Skeletal muscle tissue (tissue), 4 donors: ENCODE measurements around the gene VPS8. TPM values are rescaled to one million over a fixed set of nuclear protein-coding genes. Genes with fewer than 3 reads are reported as not detected.
"Not testable (repeated sequence)": the region's sequence is repeated elsewhere in the genome, so short reads cannot be mapped to it uniquely, and the experiment has no call there.

ENCODE experiments used
- H3K27ac ChIP-seq: one replicate; pipeline ENCODE4 v1.7.0; 2013; ENCODE audit warnings: mild to moderate bottlenecking, low read depth, low read length, inconsistent platforms
- H3K27me3 ChIP-seq, 3 donors: one replicate each; pipeline ENCODE4 v1.7.0; 2013; ENCODE audit warnings: low read length in 3 of 3; ENCODE audit not compliant: control insufficient read depth in 3 of 3, insufficient read depth in 3 of 3
- H3K36me3 ChIP-seq, 3 donors: one replicate each; pipeline ENCODE4 v1.7.0; 2013; ENCODE audit warnings: low read length in 3 of 3; ENCODE audit not compliant: control insufficient read depth in 3 of 3, insufficient read depth in 3 of 3
- H3K4me1 ChIP-seq, 3 donors: one replicate each; pipeline ENCODE4 v1.7.0; 2013; ENCODE audit warnings: low read length in 3 of 3, mild to moderate bottlenecking in 3 of 3; ENCODE audit not compliant: control insufficient read depth in 3 of 3, insufficient read depth in 3 of 3
- H3K4me3 ChIP-seq, 3 donors: one replicate each; pipeline ENCODE4 v1.7.0; 2013; ENCODE audit warnings: low read length in 3 of 3
- H3K9ac ChIP-seq, 3 donors: one replicate each; pipeline ENCODE4 v1.7.0; 2013; ENCODE audit warnings: low read length in 3 of 3, mild to moderate bottlenecking in 3 of 3, moderate library complexity in 2 of 3, low read depth in 1 of 3
- H3K9me3 ChIP-seq, 3 donors: one replicate each; pipeline ENCODE4 v1.7.0; 2013; ENCODE audit warnings: low read length in 3 of 3; ENCODE audit not compliant: control insufficient read depth in 3 of 3
- total RNA-seq: library from RNA; depleted of rRNA; stranded (reverse); fragments of >200 nt; gene quantifications from one replicate; pipeline ENCODE4 v1.2.3, GENCODE V29; 2014
- donor health status: Osteomylitis.

The VPS8 gene
- total RNA-seq, 1 donor from 2014 or later: 316 TPM

DNA sequence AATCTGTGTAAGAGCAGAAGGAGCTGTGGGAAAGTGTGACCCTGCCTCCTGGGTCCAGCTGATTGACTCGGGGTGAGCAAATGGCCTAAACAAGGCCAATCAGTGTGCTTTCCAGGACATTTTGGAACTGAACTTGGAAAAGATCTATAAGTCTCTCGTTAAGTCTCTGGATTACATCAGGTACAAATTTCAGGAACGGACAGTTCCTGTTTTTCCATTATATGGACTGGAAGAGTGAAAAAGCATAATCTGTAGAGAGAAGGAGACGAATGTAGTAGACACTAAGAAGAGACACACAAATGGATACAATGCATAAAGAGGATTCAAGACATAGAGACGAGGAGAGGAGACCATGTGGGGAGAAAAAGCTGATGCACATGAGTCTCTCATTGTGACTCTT lies 173.6 kb downstream of the VPS8 start:
- Histone ChIP-seq H3K4me3 (no peak overlapping the region), H3K27me3 (no peaks in the 10 kb centered on the region), H3K9me3 (no peaks in the 10 kb centered on the region), H3K9ac (no peak overlapping the region), H3K36me3 (peaks cover 3 to 16% (median 15%) of the 10 kb centered on the region in 3 donors), H3K4me1 (peaks cover 3 to 5% (median 4%) of the 10 kb centered on the region in 3 donors), H3K27ac (no peak overlapping the region)

DNA sequence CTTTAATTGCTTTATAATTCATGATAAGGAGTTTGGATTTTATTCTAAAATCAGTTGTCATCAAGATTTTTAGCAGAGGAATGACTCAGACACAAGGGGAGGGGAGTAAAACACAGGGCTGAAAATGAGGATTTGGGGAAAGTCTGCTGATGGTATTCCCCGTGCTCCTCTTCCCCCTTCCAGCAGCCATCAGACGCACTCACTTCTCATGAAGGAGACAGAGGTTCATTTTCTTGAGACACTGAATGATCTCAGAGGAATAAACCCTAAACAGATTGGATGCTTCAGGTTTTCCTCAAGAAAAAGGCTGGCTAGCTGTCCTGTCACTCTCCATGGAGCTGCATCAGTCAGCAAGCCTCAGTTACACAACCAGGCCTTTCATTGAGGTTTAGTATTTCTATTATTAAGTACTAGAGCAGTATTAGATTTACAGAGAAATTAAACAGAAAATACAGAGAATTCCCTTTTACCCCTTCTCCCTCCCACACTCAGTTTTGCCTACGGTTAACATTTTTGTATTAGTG lies 174.5 kb downstream of the VPS8 start:
- Histone ChIP-seq H3K4me1 (no peaks in the 10 kb centered on the region), H3K36me3 (peaks cover 3 to 16% (median 15%) of the 10 kb centered on the region in 3 donors), H3K9ac (no peak overlapping the region), H3K27ac (no peak overlapping the region), H3K9me3 (no peaks in the 10 kb centered on the region), H3K27me3 (no peaks in the 10 kb centered on the region), H3K4me3 (no peak overlapping the region)

DNA sequence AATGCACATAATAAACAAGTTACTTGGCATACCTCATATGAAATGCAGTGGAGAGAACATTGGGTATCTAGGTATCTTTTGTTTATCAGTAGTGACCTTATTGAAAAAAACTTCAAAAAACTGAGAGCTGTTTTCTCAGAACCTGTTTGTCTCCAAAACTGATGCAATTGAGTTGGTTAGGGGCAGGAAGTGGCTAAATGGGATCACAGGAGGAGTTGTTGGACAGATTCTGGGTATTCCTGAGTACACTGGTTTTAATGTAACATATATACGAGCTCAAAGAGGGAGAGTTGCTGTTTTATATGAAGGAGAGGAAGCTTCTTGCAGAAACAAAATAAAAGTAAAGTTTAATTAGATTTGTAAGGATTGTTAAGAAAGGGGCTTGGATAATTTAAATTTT lies 181.4 kb downstream of the VPS8 start:
- H3K36me3 ChIP-seq: peaks cover 17 to 33% (median 27%) of the 10 kb centered on the region in 3 donors
- no peak overlapping the region for H3K9ac ChIP-seq
- H3K4me3 ChIP-seq: no peak overlapping the region
- H3K4me1 ChIP-seq: no peaks in the 10 kb centered on the region
- H3K27ac ChIP-seq: no peak overlapping the region
- H3K9me3 ChIP-seq: no peaks in the 10 kb centered on the region
- H3K27me3 ChIP-seq: no peaks in the 10 kb centered on the region

DNA sequence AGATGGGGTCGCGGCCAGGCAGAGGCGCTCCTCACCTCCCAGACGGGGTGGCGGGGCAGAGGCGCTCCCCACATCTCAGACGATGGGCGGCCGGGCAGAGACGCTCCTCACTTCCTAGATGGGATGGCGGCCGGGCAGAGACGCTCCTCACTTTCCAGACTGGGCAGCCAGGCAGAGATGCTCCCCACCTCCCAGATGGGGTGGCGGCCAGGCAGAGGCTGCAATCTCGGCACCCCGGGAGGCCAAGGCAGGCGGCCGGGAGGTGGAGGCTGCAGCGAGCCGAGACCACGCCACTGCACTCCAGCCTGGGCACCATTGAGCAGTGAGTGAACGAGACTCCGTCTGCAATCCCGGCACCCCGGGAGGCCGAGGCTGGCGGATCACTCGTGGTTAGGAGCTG lies 191.9 kb downstream of the VPS8 start:
- H3K9ac ChIP-seq, H3K4me1 ChIP-seq, H3K9me3 ChIP-seq, H3K4me3 ChIP-seq, H3K27me3 ChIP-seq, H3K27ac ChIP-seq: not testable (repeated sequence)
- H3K36me3 ChIP-seq: peaks cover 11 to 31% (median 26%) of the 10 kb centered on the region in 3 donors

DNA sequence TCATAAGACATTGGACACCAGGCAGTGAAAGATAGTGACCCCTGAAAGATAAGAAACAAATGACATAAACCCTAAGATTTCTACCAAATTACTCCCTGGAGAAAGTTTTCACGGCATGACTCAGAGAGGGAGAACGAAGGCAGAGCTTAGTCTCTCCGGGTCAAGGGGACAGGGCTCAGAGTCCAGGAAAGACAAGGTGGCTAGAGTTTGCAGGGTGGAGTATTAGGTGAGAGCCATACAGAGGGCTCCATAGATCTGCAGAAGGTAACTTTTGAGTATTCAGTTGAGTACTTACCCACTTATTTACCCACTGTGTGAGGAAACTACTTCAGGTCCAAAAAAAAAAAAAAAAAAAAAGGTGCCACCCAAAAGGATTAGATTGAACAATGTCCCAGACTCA lies 197.7 kb downstream of the VPS8 start:
- Histone ChIP-seq H3K36me3 (peaks cover 0 to 3% (median 0%) of the 10 kb centered on the region in 3 donors), H3K27ac (no peak overlapping the region), H3K9ac (no peak overlapping the region), H3K4me3 (no peak overlapping the region), H3K27me3 (no peaks in the 10 kb centered on the region), H3K4me1 (no peaks in the 10 kb centered on the region), H3K9me3 (peaks cover 0 to 4% (median 0%) of the 10 kb centered on the region in 3 donors)

DNA sequence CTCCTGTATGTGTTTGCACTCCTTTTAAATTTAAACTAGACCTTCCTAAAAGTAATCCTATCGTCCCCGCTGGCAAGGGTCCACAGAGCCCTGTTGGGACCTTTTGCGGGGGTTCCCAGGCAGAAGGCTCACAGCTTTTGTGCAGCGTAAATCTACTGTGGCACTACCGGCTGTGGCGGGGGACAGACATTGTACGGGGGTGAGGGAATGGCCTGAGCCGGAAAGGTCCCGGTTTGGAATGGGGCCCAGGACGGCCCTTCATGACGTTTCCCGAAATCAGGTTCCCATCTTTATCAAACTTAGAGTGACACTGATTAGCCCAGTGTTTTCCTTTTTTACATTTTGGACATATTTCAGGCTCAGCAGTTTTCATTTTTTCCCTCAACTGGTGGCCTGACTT lies 205.6 kb downstream of the VPS8 start:
- H3K9me3 ChIP-seq, H3K4me1 ChIP-seq, H3K27ac ChIP-seq, H3K36me3 ChIP-seq, H3K4me3 ChIP-seq, H3K27me3 ChIP-seq, H3K9ac ChIP-seq: not testable (repeated sequence)

DNA sequence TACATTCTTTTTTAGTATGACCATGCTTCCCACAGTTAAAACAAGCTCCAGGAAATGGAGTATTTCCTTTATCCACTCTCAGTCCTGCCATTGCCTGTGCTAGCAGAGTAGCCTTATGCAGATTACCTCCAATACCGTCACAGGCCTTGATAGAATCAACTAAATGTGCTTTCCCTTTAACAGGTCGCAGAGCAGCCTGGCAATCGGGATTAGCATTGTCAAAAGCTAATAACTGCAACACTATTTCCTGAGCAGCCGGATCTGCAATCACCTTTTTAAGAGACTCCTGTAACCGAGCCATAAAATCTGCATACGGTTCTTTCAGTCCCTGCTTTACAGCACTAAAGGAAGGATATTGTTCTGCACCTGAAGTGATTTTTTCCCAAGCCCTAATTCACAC lies 206.0 kb downstream of the VPS8 start:
- not testable (repeated sequence) for H3K4me1 ChIP-seq, H3K4me3 ChIP-seq, H3K9me3 ChIP-seq, H3K36me3 ChIP-seq, H3K27ac ChIP-seq, H3K27me3 ChIP-seq, H3K9ac ChIP-seq

DNA sequence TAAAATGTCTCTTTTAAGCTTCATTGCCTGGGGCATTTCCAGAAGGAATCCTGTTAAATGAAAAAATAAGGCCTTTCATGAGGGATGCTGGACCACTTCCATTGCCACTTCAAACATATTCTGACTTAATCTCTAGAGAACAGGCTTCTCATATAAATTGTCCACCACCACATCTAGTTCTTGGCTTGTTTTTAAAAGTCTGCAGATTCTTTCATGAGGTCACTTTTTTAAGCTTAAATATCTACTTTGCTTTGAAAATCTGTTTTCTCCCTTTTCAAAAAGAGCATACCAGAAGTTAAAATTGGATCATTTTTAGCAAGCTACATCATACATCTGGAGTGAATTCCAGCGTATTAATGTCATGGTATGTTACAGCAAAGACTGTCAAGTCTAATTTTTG lies 209.3 kb downstream of the VPS8 start:
- no peak overlapping the region for H3K9ac ChIP-seq
- no peak overlapping the region for H3K4me3 ChIP-seq
- no peak overlapping the region for H3K27ac ChIP-seq
- no peaks in the 10 kb centered on the region for H3K9me3 ChIP-seq
- H3K36me3 ChIP-seq: peaks cover 0 to 12% (median 0%) of the 10 kb centered on the region in 3 donors
- H3K27me3 ChIP-seq: no peaks in the 10 kb centered on the region
- H3K4me1 ChIP-seq: peaks cover 0 to 3% (median 0%) of the 10 kb centered on the region in 3 donors

DNA sequence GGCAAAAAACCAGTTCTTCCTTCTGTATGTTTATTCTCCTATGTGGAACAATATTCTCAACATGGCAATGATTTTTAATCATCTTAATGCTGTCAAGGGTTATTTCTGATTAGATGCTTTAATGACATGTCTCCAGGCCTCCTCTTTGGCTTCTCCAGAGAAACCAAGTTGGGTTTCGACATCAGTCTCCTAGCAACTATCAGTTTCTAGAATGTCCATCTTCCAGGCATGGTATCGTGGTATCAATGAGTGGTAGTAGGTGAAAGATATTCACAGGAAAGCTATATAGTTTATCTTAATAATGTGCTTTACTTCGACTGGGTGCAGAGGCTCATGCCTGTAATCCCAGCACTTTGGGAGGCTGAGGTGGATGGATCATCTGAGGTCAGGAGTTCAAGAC lies 212.4 kb downstream of the VPS8 start:
- Histone ChIP-seq H3K9ac (no peak overlapping the region), H3K4me1 (peaks cover 0 to 3% (median 0%) of the 10 kb centered on the region in 3 donors), H3K9me3 (no peaks in the 10 kb centered on the region), H3K27me3 (no peaks in the 10 kb centered on the region), H3K36me3 (peaks cover 0 to 22% (median 7%) of the 10 kb centered on the region in 3 donors), H3K4me3 (no peak overlapping the region), H3K27ac (no peak overlapping the region)

DNA sequence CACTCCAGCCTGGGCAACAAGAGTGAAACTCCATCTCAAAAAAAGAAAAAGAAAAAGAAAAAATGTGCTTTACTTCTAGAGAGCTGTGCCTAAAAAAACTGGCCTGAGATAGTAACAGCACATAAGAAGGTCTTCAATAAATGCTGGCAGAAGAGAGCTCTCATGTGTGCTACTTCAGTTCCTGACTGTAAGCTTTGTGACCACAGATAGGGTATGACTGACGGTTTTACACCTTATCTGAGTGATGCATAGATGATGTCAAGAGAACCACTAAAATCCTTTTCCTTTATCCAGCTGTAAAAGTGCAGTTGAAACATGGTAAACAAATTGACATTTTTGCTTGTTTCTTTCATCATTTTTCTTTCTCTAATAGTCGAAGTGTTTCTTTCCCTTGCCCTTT lies 213.0 kb downstream of the VPS8 start:
- Histone ChIP-seq H3K4me3 (no peak overlapping the region), H3K36me3 (peaks cover 0 to 24% (median 7%) of the 10 kb centered on the region in 3 donors), H3K9ac (no peak overlapping the region), H3K9me3 (no peaks in the 10 kb centered on the region), H3K27ac (no peak overlapping the region), H3K27me3 (no peaks in the 10 kb centered on the region), H3K4me1 (peaks cover 0 to 3% (median 0%) of the 10 kb centered on the region in 3 donors)
